Fibroblast of pulmonary artery (primary cell): ENCODE measurements around the gene SDK1.

Experiments used
- DNase-seq: peaks from one replicate; pipeline ENCODE4 v3.0.0-alpha.2; 2010; ENCODE audit warnings: low read depth
- H3K4me3 ChIP-seq: replicated peaks from 2 replicates; pipeline ENCODE4 v1.5.1; 2011; ENCODE audit warnings: low read depth, mild to moderate bottlenecking, control low read depth, low read length, moderate library complexity
- TF ChIP-seq, protein P1 (sequence below): IDR thresholded peaks from 2 replicates; pipeline ENCODE4 v1.5.1; 2011; ENCODE audit warnings: mild to moderate bottlenecking, control low read depth, low read length, inconsistent platforms; ENCODE audit errors: missing control alignments

The SDK1 gene

DNA sequence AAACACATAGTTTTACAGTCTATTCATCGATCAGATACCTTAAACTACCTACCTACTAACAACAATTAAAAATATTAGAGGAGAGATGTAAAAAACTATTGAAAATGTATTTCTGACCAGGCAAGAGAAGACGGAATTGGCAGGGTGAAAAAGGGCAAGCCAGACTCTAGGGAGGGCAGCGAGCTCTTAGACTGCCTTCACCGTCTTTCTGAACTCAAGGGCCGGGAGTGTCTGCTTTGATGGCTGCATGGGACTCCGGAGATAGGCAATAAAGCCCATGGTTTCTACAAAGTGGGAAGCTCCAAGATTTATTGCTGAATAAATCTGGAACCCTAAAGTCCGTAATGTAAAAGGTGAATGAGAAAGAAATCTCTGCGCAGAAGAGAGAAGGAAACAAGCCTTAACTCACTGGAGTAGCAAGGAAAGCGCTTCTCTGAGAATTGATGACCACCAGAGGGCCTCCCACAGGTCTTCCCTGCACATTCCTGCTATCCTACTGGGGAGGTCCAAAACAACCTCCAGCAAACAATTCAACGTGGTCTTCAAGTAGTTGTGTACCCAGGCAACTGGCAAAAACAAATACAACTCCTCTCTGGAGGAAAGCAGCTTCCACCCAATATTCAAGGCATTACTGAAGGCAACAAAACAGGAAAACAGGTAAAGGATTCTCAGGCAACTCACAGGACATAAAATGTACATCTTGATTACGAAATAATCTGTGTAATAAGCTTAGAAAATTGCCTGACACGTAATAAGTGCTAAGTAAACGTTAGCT is 181.3 kb downstream of the SDK1 start:
- TF ChIP-seq, protein P1, sequence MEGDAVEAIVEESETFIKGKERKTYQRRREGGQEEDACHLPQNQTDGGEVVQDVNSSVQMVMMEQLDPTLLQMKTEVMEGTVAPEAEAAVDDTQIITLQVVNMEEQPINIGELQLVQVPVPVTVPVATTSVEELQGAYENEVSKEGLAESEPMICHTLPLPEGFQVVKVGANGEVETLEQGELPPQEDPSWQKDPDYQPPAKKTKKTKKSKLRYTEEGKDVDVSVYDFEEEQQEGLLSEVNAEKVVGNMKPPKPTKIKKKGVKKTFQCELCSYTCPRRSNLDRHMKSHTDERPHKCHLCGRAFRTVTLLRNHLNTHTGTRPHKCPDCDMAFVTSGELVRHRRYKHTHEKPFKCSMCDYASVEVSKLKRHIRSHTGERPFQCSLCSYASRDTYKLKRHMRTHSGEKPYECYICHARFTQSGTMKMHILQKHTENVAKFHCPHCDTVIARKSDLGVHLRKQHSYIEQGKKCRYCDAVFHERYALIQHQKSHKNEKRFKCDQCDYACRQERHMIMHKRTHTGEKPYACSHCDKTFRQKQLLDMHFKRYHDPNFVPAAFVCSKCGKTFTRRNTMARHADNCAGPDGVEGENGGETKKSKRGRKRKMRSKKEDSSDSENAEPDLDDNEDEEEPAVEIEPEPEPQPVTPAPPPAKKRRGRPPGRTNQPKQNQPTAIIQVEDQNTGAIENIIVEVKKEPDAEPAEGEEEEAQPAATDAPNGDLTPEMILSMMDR = peak; percentile 74
- H3K4me3 ChIP-seq = no peak overlapping the region
- DNase-seq = peak; percentile 78

DNA sequence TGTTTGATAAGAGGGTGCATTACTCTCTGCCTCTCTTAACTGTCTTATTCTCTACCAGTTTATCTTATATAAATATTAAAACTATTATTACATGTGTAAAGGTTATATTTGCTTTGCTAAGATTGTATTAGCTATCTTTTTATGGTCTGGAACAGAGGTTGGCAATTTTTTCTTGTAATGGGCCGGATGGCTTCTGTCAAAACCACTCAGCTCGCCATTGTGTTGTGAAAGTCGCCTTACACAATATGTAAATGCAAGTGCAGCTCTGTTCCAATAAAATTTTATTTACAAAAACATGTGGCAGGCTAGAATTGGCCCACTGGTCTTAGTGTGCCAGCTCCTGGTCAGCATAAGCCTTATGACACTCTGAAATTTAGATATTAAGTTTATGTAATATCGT is 185.8 kb downstream of the SDK1 start:
- DNase-seq = peak; percentile 6
- TF ChIP-seq, protein P1 = no peak
- H3K4me3 ChIP-seq = no peak overlapping the region

DNA sequence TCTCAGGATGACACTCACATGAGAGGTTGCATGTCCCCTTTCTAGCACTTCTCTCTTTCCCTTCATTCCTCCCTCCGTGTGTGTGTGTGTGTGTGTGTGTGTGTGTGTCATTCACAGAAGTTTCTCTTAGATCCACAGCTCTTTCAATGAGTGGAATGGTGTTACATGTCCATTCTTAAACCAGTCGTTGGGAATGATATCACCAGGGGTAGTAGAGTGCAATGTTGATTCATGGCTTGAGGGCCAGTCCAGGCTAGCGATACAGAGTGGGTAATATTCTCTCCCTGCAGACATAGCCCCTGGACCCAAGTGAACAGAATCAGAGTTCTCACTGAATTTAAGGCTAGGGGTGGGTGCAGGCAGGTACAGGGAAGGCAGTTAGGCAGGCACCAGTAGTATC is 187.8 kb downstream of the SDK1 start:
- no peak for DNase-seq
- H3K4me3 ChIP-seq = no peak overlapping the region
- TF ChIP-seq, protein P1 = no peak

DNA sequence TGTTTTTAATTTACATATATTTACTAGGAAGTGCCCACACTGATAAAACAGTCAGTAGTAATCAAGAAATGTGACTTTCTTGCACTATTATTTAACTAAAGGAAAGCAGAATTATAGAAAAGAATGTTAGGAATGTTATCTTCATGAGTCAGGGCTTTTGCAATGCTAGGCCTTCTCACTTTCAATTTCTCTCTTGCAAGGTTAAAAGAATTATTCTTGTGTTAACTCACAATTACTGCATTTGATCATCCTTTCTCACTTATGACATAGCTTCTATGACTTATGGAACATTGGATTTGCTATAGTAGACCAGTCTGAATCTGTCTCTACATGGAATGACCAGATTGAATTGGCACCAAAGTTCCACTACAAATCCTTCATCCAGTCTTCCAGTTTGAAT is 192.4 kb downstream of the SDK1 start:
- TF ChIP-seq, protein P1 = no peak
- no peak overlapping the region for H3K4me3 ChIP-seq
- peak; percentile 72 for DNase-seq

DNA sequence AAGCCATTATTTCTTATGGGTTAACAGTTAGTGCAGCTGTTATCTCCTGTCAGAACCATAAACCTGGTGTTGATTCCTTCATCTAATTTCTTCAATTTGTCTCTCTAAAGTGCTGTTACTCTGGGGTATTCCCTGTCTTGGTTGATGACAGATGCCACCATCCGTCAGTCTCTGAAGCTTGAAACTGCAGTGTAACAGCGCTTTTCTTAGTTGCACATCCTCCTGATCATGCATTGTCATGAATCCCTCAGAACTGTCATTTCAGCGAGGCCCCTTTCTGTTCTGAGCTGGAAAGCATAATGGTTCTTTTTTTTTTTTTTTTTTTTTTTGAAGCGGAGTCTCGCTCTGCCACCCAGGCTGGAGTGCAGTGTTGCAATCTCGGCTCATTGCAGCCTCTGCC is 193.9 kb downstream of the SDK1 start:
- H3K4me3 ChIP-seq = no peak overlapping the region
- no peak for DNase-seq
- TF ChIP-seq, protein P1 = no peak

DNA sequence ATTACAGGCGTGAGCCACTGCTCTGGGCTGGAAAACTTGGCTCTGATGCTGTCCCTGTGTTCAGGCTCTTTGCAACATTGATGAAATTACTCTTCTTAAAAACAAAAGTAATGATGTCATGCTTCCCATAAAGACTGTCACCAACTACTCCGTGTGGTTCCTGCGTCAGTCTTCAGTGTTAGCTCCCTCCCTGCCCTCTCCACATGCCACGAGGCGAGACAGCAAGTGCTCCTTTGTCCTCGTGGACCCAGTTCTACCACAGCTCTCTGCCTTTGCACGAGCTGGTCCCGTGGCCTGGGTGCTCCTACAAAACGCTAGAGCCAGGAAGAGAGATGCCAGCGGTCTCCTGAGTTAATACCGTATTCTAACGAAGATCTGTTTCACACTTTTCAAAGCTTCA is 194.5 kb downstream of the SDK1 start:
- peak overlapping the region; percentile 19 for H3K4me3 ChIP-seq
- TF ChIP-seq, protein P1 = no peak
- DNase-seq = peak; percentile 65

DNA sequence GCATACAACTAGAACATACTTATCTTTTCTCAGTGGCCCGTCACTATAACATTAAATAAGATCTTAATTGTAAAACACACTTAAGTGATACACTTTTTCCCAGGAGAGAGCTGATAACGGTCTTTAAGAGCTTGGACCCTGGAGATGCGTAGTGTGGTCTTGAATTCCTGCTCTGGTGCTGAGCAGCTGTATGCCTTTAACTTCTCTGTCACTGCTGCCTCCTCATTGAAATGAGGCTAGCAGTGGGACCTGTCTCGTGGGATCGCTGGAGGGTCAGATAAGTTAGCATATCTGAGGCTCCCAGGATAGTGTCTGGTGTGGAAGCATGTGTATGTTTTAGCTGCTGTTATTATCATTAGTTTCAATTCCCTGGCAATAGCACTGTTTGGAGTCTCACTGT is 194.9 kb downstream of the SDK1 start:
- peak; percentile 14 for DNase-seq
- TF ChIP-seq, protein P1 = no peak
- no peak overlapping the region for H3K4me3 ChIP-seq
